Panc1 (cell line): ENCODE data around the gene KCND3. TPM values are rescaled to one million over a fixed set of nuclear protein-coding genes. Genes with fewer than 3 reads are reported as not detected.

Source experiments
- ATAC-seq: fragments of 200-7000 bp; cut with Tn5 transposase; 2 replicates; pipeline ENCODE4 v1.9.1; 2020; ENCODE audit warnings: mild to moderate bottlenecking, moderate library complexity
- BruUV-seq: library from RNA; stranded (reverse); fragments of 400-500 nt; replicated peaks from 2 replicates; lab custom pipeline; 2021; lab: Mats Ljungman, UMichigan
- CTCF ChIA-PET: fragments of 300-600 bp; sonication (Branson Sonifier 250); formaldehyde crosslinking; loops from one replicate; lab custom pipeline; 2022; ENCODE audit warnings: antibody characterized with exemption; lab: Charles Lee
- POLR2A ChIA-PET: fragments of 300-600 bp; sonication (Branson Sonifier 250); formaldehyde crosslinking; loops from one replicate; lab custom pipeline; 2022; ENCODE audit warnings: antibody characterized with exemption; lab: Charles Lee
- DNase-seq: peaks from one replicate; pipeline ENCODE4 v3.0.0-alpha.2; 2010; ENCODE audit warnings: low read depth, low spot score
- H3K27ac ChIP-seq: 2 replicates; pipeline ENCODE4 v1.5.1; 2011; ENCODE audit warnings: mild to moderate bottlenecking, low read length, inconsistent platforms
- H3K27me3 ChIP-seq: fragments of 200-500 bp; sonication (Bioruptor generic); 2 replicates; pipeline ENCODE4 v1.6.0; 2014; ENCODE audit warnings: low read length, inconsistent platforms; ENCODE audit not compliant: control insufficient read depth, insufficient read depth
- H3K36me3 ChIP-seq: fragments of 200-500 bp; sonication (Bioruptor generic); 2 replicates; pipeline ENCODE4 v1.5.1; 2014; ENCODE audit warnings: inconsistent platforms, mild to moderate bottlenecking, low read length, moderate library complexity; ENCODE audit not compliant: control insufficient read depth, insufficient read depth
- H3K4me1 ChIP-seq: 2 replicates; pipeline ENCODE4 v1.5.1; 2011; ENCODE audit warnings: inconsistent platforms, mild to moderate bottlenecking, low read length, moderate library complexity; ENCODE audit not compliant: control insufficient read depth, insufficient read depth
- H3K4me3 ChIP-seq, 2 experiments: 2 replicates each; pipeline ENCODE4 v1.5.1; 2011 to 2012; ENCODE audit warnings: low read depth in 2 of 2, low read length in 2 of 2, mild to moderate bottlenecking in 2 of 2, inconsistent platforms in 1 of 2, moderate library complexity in 1 of 2
- H3K9me3 ChIP-seq: fragments of 200-500 bp; sonication (Bioruptor generic); 2 replicates; pipeline ENCODE4 v1.5.1; 2014; ENCODE audit warnings: low read depth, mild to moderate bottlenecking, inconsistent platforms, low read length, moderate library complexity; ENCODE audit not compliant: control insufficient read depth, insufficient read depth
- POLR2AphosphoS5 ChIP-seq: IDR thresholded peaks from 2 replicates; pipeline ENCODE4 v1.6.1; 2012; ENCODE audit warnings: mild to moderate bottlenecking, low read depth, low read length, moderate library complexity
- SIN3A ChIP-seq: IDR thresholded peaks from 2 replicates; pipeline ENCODE4 v1.6.1; 2012; ENCODE audit warnings: low read depth, mild to moderate bottlenecking, low read length, moderate library complexity, borderline replicate concordance; ENCODE audit not compliant: insufficient read depth
- TCF7L2 ChIP-seq: IDR thresholded peaks from 2 replicates; pipeline ENCODE4 v1.6.1; 2011; ENCODE audit warnings: mild to moderate bottlenecking, low read depth, low read length, inconsistent platforms
- in situ Hi-C: cut with HindIII; loops from 2 replicates; pipeline ENCODE4 v1.10.0; 2016; ENCODE audit warnings: low sequenced_read_pairs, low pct_unique_long_range_greater_than_20kb
- intact Hi-C: fragments of 100-400 bp; cut with micrococcal nuclease; formaldehyde crosslinking; loops from one replicate; pipeline ENCODE4 v1.10.0; 2022; ENCODE audit not compliant: unreplicated experiment
- total RNA-seq: library from RNA; stranded (reverse); gene quantifications from one replicate; pipeline ENCODE4 v1.2.1, GENCODE V29; 2021; ENCODE audit not compliant: unreplicated experiment
- TF ChIP-seq, protein P1 (sequence below): fragments of 450-650 bp; IDR thresholded peaks from 2 replicates; pipeline ENCODE4 v1.5.1; 2017; ENCODE audit warnings: mild to moderate bottlenecking
- TF ChIP-seq, protein P2 (sequence below), 2 experiments: IDR thresholded peaks; 2 replicates each; pipeline ENCODE4 v1.6.1; 2011 to 2012; ENCODE audit warnings: low read depth in 2 of 2, control low read depth in 1 of 2, low read length in 1 of 2, mild to moderate bottlenecking in 1 of 2, moderate library complexity in 1 of 2; ENCODE audit not compliant: insufficient read depth in 1 of 2

KCND3 gene
- total RNA-seq, 1 experiment from 2014 or later, result not detected

DNA sequence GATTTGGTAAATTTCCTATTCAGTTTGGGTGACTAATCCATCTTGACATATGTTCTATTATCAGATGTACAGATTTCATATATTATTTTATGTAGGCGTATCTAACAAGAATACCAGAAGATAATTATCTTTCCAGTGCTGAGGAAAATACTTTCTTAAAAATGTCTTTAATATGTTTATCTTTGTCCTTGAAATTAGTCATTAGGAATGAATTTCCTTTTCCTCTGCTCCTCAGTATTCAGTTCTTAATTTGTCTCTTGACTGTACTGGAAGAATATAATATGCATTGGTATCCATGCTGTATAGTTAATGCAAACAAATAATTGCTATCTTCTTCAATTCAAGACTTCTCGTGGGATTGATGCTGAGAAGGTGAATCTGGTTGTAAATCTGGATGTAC is 227.1 kb downstream of the KCND3 start:
- DNase-seq (no peak), ATAC-seq (no peak)
- ChIA-PET POLR2A (no interaction called here), CTCF (no interaction called here)
- no peak for TF ChIP-seq POLR2AphosphoS5
- Histone ChIP-seq H3K36me3 (peaks cover 31% of the 10 kb centered on the region; the same call in 1 of the 2 replicates), H3K4me3 (no peak overlapping the region), H3K9me3 (no peaks in the 10 kb centered on the region), H3K27me3 (no peaks in the 10 kb centered on the region), H3K4me1 (no peaks in the 10 kb centered on the region), H3K27ac (no peak overlapping the region)
- in situ Hi-C loops, result no loop called here
- no TSS peak for BruUV-seq
- intact Hi-C loops, result no loop called here

- DNase-seq, result no peak
- no peaks in the 10 kb centered on the region for H3K9me3 ChIP-seq
- ChIA-PET POLR2A (no interaction called here), CTCF (no interaction called here)
- no peaks in the 10 kb centered on the region for H3K27me3 ChIP-seq
- TF ChIP-seq, protein P1, sequence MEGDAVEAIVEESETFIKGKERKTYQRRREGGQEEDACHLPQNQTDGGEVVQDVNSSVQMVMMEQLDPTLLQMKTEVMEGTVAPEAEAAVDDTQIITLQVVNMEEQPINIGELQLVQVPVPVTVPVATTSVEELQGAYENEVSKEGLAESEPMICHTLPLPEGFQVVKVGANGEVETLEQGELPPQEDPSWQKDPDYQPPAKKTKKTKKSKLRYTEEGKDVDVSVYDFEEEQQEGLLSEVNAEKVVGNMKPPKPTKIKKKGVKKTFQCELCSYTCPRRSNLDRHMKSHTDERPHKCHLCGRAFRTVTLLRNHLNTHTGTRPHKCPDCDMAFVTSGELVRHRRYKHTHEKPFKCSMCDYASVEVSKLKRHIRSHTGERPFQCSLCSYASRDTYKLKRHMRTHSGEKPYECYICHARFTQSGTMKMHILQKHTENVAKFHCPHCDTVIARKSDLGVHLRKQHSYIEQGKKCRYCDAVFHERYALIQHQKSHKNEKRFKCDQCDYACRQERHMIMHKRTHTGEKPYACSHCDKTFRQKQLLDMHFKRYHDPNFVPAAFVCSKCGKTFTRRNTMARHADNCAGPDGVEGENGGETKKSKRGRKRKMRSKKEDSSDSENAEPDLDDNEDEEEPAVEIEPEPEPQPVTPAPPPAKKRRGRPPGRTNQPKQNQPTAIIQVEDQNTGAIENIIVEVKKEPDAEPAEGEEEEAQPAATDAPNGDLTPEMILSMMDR, result no peak
- TF ChIP-seq POLR2AphosphoS5 (no peak), TCF7L2 (no peak), SIN3A (no peak)
- TF ChIP-seq, protein P2, sequence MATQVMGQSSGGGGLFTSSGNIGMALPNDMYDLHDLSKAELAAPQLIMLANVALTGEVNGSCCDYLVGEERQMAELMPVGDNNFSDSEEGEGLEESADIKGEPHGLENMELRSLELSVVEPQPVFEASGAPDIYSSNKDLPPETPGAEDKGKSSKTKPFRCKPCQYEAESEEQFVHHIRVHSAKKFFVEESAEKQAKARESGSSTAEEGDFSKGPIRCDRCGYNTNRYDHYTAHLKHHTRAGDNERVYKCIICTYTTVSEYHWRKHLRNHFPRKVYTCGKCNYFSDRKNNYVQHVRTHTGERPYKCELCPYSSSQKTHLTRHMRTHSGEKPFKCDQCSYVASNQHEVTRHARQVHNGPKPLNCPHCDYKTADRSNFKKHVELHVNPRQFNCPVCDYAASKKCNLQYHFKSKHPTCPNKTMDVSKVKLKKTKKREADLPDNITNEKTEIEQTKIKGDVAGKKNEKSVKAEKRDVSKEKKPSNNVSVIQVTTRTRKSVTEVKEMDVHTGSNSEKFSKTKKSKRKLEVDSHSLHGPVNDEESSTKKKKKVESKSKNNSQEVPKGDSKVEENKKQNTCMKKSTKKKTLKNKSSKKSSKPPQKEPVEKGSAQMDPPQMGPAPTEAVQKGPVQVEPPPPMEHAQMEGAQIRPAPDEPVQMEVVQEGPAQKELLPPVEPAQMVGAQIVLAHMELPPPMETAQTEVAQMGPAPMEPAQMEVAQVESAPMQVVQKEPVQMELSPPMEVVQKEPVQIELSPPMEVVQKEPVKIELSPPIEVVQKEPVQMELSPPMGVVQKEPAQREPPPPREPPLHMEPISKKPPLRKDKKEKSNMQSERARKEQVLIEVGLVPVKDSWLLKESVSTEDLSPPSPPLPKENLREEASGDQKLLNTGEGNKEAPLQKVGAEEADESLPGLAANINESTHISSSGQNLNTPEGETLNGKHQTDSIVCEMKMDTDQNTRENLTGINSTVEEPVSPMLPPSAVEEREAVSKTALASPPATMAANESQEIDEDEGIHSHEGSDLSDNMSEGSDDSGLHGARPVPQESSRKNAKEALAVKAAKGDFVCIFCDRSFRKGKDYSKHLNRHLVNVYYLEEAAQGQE (IDR thresholded peaks at IDR 0.05; ENCODE audit: insufficient read depth in 1 of 2, low read depth in 2 of 2, low read length in 1 of 2), result no peak
- no peaks in the 10 kb centered on the region for H3K4me1 ChIP-seq
- H3K4me3 ChIP-seq, result no peak overlapping the region
- in situ Hi-C loops, result no loop called here
- H3K36me3 ChIP-seq, result peaks cover 32% of the 10 kb centered on the region
- intact Hi-C loops, result no loop called here
- no peak overlapping the region for H3K27ac ChIP-seq
- ATAC-seq, result no peak
- BruUV-seq, result no TSS peak
These were observed 227.8 kb downstream of the KCND3 start for GRCh38 chr1:111761717-111762116.

DNA sequence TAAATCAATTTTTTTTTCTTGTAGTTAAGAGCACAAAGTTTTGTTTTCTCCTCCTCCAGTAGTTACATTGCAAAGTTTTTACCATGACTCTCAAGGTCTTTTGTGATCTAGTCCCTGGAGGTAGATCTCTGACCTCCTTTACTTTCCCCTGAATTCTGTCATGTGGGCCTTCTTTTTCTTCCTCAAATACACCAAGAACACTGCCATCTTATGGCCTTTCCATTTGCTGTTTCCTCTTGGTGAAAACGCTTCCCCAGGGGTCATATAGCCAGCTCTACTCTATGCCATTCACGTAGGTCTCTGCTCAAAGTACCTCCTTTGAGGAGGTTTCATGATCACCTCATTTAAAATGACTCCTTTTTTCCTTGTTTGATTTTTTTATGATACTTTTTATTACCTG is 231.1 kb downstream of the KCND3 start:
- in situ Hi-C loops, result no loop called here
- intact Hi-C loops, result loop anchor here (10.0 kb wide), 1 partner anchor 254 kb away; the partner anchor contains the start of genes ADORA3 and TMIGD3
- no peak overlapping the region for H3K4me3 ChIP-seq
- ATAC-seq (no peak), DNase-seq (no peak)
- no peaks in the 10 kb centered on the region for H3K9me3 ChIP-seq
- no peaks in the 10 kb centered on the region for H3K27me3 ChIP-seq
- H3K27ac ChIP-seq, result no peak overlapping the region
- TF ChIP-seq, protein P2 (IDR thresholded peaks at IDR 0.05; ENCODE audit: insufficient read depth in 1 of 2, low read depth in 2 of 2, low read length in 1 of 2), result no peak
- TF ChIP-seq SIN3A, result no peak
- TF ChIP-seq TCF7L2, result no peak
- TF ChIP-seq, protein P1, result peak; percentile 11; the same call in 1 of the 2 replicates
- POLR2A ChIA-PET, result no interaction called here
- H3K36me3 ChIP-seq, result peaks cover 32% of the 10 kb centered on the region
- CTCF ChIA-PET, result no interaction called here
- peaks cover 3% of the 10 kb centered on the region; the same call in 1 of the 2 replicates for H3K4me1 ChIP-seq
- BruUV-seq, result TSS peak; percentile 46
